Epithelial cell of esophagus (primary cell): ENCODE results near the gene IL36RN.

Experiments used
- DNase-seq: peaks from one replicate; pipeline ENCODE4 v3.0.0; 2010; ENCODE audit warnings: low read depth
- H3K4me3 ChIP-seq: 2 replicates; pipeline ENCODE4 v1.5.1; 2011; ENCODE audit warnings: mild to moderate bottlenecking, low read length, control low read depth
- TF ChIP-seq, protein P1 (sequence below): IDR thresholded peaks from 2 replicates; pipeline ENCODE4 v1.5.1; 2011; ENCODE audit warnings: low read depth, mild to moderate bottlenecking, low read length, control low read depth, inconsistent platforms; ENCODE audit not compliant: insufficient read depth; ENCODE audit errors: missing control alignments

Gene IL36RN

DNA sequence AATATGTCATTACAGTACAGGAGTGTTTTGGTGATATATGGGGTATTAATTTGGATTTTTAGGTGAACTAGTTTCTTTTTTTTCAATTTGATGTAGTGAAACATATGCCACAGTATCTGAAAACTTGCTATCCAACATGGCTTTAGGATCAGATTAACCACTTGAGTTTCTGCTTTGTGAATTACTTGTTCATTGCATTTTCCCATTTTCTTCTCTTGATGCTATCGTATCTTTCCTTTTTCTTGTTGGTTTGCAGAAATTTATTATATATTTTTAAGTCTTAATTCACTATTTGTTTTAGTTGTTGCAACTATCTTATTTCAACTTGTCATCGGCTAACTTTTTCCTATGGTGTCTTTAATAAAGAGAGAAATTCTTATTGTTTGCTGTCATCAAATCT, 44.9 kb upstream of the IL36RN start:
- H3K4me3 ChIP-seq = no peak overlapping the region
- no peak for DNase-seq
- TF ChIP-seq, protein P1, sequence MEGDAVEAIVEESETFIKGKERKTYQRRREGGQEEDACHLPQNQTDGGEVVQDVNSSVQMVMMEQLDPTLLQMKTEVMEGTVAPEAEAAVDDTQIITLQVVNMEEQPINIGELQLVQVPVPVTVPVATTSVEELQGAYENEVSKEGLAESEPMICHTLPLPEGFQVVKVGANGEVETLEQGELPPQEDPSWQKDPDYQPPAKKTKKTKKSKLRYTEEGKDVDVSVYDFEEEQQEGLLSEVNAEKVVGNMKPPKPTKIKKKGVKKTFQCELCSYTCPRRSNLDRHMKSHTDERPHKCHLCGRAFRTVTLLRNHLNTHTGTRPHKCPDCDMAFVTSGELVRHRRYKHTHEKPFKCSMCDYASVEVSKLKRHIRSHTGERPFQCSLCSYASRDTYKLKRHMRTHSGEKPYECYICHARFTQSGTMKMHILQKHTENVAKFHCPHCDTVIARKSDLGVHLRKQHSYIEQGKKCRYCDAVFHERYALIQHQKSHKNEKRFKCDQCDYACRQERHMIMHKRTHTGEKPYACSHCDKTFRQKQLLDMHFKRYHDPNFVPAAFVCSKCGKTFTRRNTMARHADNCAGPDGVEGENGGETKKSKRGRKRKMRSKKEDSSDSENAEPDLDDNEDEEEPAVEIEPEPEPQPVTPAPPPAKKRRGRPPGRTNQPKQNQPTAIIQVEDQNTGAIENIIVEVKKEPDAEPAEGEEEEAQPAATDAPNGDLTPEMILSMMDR = no peak

DNA sequence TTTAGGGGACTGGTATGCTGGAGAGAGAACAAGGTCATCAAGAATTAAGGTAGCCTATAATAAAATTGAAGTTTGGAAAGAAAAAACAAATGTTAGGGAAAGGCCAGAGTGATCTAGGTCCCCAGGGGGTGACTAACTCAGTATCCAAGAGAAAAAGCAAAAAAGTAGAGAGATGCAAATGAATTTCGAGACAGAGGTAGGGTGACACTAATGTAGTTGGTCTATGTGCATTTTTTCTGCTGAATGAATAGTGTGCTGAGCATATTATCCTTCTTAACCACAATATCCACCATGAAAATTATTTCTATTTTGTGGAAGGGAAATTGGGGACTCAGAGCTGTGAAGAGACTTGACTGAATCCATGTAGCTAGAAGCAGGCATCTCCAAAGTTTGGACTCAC, 44.0 kb upstream of the IL36RN start:
- no peak overlapping the region for H3K4me3 ChIP-seq
- no peak for DNase-seq
- TF ChIP-seq, protein P1 = no peak

DNA sequence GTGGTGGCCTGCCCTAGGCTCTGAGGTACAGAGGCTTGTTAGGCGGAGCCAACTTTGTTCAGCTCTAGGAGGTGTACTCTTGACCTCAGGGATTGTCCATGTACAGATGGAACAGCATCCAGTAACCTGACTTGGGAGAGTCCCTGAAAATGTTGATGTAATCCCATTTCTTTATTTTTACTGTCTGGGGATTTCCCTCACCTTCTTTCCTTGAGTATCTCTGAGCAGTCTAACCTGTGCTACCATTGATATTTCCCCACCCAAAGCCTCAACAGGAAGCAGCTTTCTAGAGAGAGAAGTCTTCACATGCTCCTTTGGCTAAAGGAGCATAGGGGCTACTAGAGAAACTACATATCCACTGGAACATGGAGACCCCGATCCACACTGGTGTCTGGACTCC, 43.3 kb upstream of the IL36RN start:
- TF ChIP-seq, protein P1 = no peak
- H3K4me3 ChIP-seq = no peak overlapping the region
- peak; percentile 72 for DNase-seq

DNA sequence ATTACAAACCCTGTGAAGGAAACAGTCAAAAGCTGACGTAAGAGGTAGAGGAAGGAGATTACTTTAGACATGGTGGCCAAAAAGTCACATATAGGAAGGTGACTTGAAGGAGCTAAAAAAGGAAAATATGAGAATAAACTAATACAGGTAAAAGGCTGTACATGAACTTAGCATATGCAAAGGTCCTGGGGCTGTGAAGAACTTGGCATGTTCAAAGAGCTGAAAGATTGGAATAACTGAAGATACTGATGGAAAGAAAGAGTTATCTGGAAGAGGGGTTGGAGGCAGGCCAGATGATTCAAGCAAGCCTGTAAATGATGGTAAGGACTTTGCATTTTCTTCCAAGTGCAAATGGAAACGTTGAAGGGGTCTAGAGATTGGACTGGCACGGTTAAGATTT, 40.5 kb upstream of the IL36RN start:
- DNase-seq = no peak
- H3K4me3 ChIP-seq = no peak overlapping the region
- TF ChIP-seq, protein P1 = no peak

DNA sequence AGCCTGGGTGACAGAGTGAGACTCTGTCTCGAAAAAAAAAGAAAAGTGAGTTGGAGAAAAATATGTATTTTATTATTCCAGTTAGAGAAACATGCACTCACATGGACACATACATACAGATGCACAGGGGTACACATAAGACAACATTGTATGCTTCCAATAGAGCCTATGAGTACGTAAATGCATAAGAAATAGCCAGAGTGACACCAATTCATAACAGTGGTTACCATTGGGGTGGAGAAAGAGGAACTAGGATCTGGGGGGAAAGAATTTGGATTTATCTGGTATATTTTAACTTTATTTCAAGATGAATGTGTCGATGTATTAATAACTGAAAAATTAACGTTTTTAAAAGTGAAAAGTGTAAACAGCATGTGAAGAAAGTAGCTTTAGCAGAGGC, 37.7 kb upstream of the IL36RN start:
- TF ChIP-seq, protein P1 = no peak
- no peak for DNase-seq
- no peak overlapping the region for H3K4me3 ChIP-seq

DNA sequence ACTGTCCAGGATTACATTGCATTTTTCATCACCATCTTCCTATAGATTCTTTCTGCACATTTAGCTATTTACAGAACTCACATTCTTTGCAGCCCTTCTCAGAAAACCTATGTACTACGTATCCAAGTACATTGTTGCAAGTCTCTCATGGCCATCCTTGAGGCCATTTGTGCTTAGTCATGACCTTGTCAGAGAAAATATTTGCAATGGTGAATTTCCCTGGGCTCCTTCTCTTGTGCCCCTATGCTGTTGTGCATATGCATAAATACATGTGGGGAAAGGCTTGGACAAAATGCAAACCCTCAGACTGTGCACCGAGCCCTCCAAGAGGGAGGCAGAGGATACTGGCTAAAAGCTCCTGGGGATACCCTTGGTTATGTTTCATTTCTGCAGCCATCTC, 34.2 kb upstream of the IL36RN start:
- no peak overlapping the region for H3K4me3 ChIP-seq
- TF ChIP-seq, protein P1 = no peak
- DNase-seq = no peak

DNA sequence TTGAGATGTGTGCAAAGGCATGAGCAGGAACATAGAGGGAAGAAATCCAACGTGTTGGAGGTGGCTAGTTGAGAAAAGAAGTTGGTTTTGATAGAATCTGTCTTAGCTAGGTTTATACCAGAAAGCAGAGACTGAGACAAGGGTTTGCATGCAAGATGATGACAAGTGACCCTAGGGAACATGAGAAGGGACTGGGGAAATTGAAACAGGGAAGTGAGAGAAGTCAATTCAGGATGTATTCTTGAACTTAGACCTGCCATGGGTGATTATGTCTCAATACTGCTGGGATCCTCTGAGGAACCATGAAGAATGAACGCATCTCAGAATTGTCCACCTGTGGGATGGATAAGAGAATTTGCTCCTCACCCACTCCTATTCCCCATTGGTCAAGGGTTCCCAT, 33.3 kb upstream of the IL36RN start:
- DNase-seq = no peak

More for the DNA sequence above, 33.3 kb upstream of the IL36RN start:
- H3K4me3 ChIP-seq = no peak overlapping the region
- TF ChIP-seq, protein P1 = no peak
